HG03521 (cell line): Measurements from ENCODE around the gene MICAL2.

Experiments used
- ATAC-seq: cut with Tn5 transposase; IDR thresholded peaks from one replicate; pipeline ENCODE4 v1.9.1; 2021; ENCODE audit warnings: mild to moderate bottlenecking, moderate library complexity; ENCODE audit not compliant: unreplicated experiment

MICAL2 gene

GRCh38 chr11:12263141-12263693 is 152.8 kb downstream of the MICAL2 start:
- ATAC-seq: no peak

DNA sequence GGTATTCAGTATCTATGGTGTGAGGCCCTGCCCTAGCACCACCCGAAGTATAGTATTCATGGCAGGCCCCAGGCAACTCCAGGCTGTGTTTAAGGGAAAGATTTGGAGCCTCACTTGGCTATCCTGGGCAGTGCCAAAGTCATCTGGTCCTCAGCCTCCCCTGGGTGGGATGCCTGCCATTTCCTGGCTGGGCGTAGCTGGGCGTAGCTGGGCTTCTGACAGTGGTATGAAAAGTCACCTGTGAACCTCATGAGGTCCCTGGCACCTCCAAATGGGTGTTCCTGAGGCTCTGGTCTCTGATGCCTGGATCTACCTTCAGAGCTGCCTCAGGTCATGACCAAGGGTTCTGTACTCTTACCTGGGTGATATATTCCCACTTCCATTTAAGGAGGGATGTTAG is 154.0 kb downstream of the MICAL2 start:
- ATAC-seq: no peak

GRCh38 chr11:12266132-12266531 is 155.7 kb downstream of the MICAL2 start:
- ATAC-seq: no peak

DNA sequence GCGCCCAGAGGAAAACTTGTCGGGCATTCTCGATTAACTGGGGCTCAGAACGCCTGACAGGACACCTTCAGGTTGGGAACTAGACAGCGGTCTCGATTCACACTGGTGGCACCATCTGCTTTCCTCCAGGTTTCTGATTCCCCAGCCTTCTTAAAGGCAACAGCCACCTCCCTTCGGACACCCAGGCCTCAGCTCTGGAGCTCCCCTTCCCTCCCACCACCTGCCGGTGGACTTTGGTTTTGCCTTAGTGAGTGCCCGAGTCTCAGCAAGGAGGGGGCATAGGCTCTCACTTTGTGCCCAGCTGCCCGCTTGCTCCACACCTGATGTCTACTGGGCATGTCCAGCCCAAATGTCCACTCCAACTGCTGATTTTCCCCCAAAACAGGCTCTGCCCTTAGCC is 156.6 kb downstream of the MICAL2 start:
- no peak for ATAC-seq

GRCh38 chr11:12267921-12268320 is 157.5 kb downstream of the MICAL2 start:
- no peak for ATAC-seq

GRCh38 chr11:12269104-12269441 is 158.7 kb downstream of the MICAL2 start:
- no peak for ATAC-seq

DNA sequence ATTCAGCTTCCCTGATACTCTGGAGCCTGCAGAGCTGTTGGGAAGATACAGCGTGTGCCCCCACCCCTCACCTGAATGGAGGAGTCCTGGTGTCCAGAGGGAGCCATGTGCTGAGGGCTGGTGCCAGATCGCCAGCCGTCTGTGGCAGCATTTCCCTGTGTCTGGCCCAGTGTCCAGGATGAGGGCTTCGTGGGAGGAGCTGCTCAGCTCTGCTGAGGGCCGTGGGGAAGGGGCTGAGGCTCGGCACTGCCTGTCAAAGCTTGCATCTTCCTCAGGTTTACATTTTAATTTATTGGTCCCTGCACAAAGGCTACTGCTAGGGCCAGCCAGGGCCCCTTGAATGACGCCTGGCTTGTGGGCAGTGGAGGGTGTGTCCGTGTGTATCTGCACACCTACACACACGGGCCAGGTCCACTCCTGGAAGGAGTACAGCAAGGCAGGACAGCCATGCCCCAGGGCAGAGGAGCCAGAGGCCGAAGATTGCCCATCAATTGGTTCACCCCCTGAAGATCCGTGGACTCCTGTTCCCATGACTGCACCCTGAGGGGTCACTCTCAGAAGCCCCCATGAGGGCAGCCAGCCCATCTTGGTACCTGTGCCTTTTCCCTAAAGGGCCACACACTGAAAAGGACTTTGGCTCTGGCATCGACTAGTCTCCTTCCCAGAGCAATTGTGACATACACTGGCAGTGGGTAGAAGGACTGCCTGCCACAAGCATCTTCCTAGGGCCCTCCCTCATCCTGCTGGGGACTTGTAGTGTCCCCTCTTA is 159.2 kb downstream of the MICAL2 start:
- no peak for ATAC-seq

DNA sequence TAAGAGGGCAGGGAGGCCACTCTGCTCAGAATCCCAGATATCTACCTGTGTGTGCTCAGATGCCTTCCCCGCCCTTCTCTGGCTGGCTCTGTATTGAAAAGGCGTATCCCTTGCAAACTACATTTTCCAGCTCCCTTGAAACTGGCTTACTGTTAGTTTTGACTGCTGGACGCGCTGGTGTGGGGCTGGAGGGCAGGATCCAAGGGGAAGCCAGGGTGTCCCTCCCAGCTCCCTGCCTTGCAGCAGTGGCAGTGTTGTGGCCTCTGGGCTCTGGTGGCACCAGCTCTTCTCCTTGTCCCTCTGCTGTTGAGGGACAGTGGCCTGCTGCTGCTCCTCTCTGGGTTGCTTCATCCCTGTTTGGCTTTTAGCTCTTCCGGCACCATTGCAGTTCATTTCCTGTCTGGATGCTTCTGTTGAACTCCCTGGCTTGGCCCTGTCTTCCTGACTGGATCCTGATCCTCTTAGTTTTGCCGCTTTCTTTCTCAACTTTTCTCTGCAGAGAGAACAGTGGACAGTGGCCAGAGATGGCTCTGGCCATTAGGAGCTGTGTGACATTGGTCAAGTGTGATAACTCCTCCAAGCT is 159.9 kb downstream of the MICAL2 start:
- ATAC-seq: no peak

DNA sequence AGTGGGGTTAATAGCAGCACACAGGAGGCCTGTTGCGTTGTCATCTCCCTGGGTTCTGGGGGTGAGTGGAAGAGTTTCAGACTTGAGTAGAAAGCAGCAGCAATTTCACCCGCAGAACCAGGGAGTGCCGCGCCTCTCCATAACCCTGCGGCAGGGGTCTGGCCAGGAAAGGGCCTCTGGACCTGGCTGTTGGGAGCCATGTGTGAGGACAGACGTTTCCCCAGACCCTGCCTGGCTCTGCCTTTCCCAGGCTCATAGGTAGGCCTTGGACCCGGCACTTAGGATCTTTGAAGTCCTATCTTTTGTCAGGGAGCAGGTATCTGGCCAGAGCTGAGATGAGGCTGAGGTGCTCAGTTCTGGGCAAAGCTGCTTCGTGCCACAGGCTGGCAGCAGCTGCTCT is 160.4 kb downstream of the MICAL2 start:
- ATAC-seq: no peak

- no peak for ATAC-seq
Measured at GRCh38 chr11:12271241-12271640, 160.9 kb downstream of the MICAL2 start.

- ATAC-seq: no peak
Measured at GRCh38 chr11:12271826-12272366, 161.5 kb downstream of the MICAL2 start.

- ATAC-seq: no peak
Measured at GRCh38 chr11:12272821-12273617, 162.6 kb downstream of the MICAL2 start.

GRCh38 chr11:12273618-12273995 is 163.2 kb downstream of the MICAL2 start:
- ATAC-seq: no peak

- no peak for ATAC-seq
Measured at GRCh38 chr11:12274056-12274455, 163.7 kb downstream of the MICAL2 start.

DNA sequence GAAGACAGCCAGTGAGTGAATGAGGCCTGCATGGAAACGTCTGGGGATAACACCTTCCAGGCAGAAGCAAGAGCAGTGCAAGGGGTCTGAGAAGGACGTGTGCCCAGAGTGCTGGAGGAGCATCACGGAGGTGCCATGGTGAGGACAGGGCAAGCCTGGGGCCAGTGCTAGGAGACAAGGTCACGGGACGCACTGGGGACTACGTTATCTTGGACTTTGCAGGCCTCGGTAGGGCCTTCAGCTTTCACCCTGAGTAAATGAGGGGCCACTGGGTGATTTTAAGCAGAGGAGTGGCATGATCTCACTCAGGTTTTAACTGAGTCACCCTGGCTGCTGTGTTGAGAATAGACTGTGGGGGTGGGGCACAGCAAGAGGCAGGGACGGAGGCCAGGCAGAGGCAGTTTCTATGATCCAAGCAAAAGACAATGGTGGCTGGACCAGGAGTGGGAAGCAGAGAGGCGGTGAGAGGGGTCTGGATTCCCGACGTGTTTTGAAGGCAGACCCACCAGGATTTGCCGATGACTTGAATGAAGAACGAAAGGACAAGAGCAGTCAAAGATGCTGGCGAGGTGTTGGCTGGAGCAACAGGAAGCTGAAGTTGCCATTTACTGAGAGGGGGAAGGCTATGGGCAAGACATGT is 164.3 kb downstream of the MICAL2 start:
- no peak for ATAC-seq

DNA sequence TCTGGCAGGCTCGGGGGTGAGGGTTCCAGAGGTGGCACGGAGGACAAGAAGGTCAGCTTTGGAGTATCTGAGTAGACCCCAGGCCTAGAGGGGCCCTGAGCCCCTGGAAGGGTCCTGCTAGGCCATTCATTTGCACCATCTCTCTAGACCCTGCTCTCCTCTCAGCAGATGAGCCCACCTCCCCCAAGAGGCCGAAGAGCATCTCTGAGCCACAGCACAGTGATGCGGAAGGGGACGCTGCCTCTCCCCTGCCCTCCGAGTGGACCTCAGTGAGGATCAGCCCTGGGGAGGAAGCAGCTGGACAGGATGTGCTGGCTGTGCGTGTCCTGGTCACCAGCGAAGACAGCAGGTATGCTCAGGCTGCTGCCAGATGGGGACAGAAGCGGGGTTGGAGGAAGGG is 165.4 kb downstream of the MICAL2 start:
- ATAC-seq: no peak

DNA sequence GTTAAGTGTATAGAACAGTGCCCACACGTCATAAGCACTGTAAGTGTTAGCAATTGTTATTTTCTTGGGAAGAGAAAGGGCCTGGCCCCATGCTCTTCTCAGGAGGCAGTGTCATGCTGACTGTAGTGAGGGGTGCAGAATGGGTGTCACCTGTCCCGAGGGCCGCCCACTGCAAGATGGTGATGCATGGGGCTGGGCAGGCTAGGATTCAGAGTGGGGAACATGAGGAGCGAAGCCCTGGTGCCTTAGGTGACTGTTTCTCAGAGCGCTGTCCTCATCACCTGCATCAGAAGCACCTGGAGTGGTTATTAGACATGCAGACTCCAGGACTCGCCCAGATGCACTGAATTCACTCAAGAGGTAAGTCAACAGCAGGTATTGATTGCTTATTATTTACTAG is 166.0 kb downstream of the MICAL2 start:
- no peak for ATAC-seq

- ATAC-seq: no peak
Measured at GRCh38 chr11:12276831-12277475, 166.6 kb downstream of the MICAL2 start.

DNA sequence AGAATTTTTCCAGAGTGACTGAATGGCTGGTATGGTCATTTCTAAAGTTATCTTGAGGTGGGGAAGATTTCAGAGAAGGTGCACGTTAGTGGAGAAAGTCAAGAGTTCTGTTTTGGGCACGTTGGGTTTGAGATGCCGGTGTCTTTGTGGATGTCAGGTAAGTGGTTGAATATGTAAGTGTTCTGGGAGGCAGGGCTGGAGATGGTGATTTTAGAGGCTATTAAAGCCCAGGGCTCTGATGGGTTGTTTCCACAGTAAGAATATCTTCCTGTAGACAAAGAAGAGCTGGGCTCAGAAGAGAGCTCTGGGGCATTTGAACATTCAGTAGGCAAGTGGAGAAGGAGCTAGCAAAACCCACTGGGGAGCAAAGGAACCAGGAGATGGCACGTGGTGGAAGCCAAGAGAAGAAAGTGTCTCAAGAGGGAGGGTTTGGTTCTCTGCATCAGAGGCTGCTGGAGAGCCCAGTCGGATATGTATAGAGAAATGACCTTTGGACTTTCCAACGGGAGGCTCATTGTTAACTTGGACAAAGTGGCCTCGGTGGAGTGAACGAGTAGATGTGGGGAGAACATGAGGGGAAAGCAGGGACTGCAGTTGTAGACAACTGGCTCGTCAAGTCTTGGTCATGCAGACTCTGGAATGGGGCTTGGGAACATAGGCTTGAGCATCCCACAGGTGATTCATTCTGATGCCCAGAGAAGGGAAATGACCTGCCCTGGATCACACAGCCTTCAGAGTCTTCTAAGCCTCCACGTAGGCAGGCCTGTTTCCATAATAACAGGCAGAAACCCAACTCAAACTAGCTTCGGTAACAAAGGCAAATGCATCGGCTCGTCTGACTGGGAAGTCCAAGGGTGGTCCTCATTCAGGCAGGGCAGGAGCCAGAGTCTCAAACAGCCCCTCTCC is 168.6 kb downstream of the MICAL2 start:
- no peak for ATAC-seq
